Nephron progenitor cell (in vitro differentiated cells): ENCODE results near the gene MSLN.

ENCODE experiments used
- DNase-seq: peaks from one replicate; pipeline ENCODE4 v3.0.0; 2021
- H3K27ac Mint-ChIP-seq: 2 replicates; pipeline ENCODE4 v1.8.0; 2021; ENCODE audit warnings: mild to moderate bottlenecking, moderate library complexity, mixed read lengths
- H3K27me3 Mint-ChIP-seq: 2 replicates; pipeline ENCODE4 v1.8.0; 2021; ENCODE audit warnings: mild to moderate bottlenecking, low read depth, mixed read lengths; ENCODE audit not compliant: poor library complexity
- H3K36me3 Mint-ChIP-seq: 2 replicates; pipeline ENCODE4 v1.8.0; 2021; ENCODE audit warnings: low read depth, mixed read lengths
- H3K4me1 Mint-ChIP-seq: 2 replicates; pipeline ENCODE4 v1.8.0; 2021; ENCODE audit warnings: mixed read lengths
- H3K4me3 Mint-ChIP-seq: 2 replicates; pipeline ENCODE4 v1.8.0; 2021; ENCODE audit warnings: mild to moderate bottlenecking, moderate library complexity, mixed read lengths
- H3K9me3 Mint-ChIP-seq: 2 replicates; pipeline ENCODE4 v1.8.0; 2021; ENCODE audit warnings: mild to moderate bottlenecking, moderate library complexity, mixed read lengths
- CTCF ChIP-seq: fragments of 200-600 bp; sonication (generic); IDR thresholded peaks from 2 replicates; pipeline ENCODE4 v1.5.0; 2021; ENCODE audit warnings: antibody characterized with exemption

Gene MSLN

GRCh38 chr16:714558-715476 lies 45.7 kb upstream of the MSLN start, which contains the start of gene METRN:
TSS of gene METRN (plus strand) at chr16:715118. CDS start at chr16:715290, 172 bp downstream.
- Mint-ChIP-seq H3K27me3 (peaks cover 34% of the 10 kb centered on the region), H3K27ac (no peak within 1 kb of the TSS), H3K9me3 (no peaks in the 10 kb centered on the region), H3K4me3 (peak within 1 kb of the TSS; percentile 80), H3K4me1 (peaks cover 30% of the 10 kb centered on the region), H3K36me3 (no peaks in the 10 kb centered on the region)
- DNase-seq, result peak; percentile 99
- TF ChIP-seq CTCF, result no peak

GRCh38 chr16:715477-716199 lies 44.9 kb upstream of the MSLN start:
- H3K27me3 Mint-ChIP-seq, result peaks cover 30% of the 10 kb centered on the region
- H3K9me3 Mint-ChIP-seq, result no peaks in the 10 kb centered on the region
- DNase-seq, result peak; percentile 73
- H3K36me3 Mint-ChIP-seq, result no peaks in the 10 kb centered on the region
- H3K4me3 Mint-ChIP-seq, result peak overlapping the region; percentile 80
- no peak for TF ChIP-seq CTCF
- peaks cover 32% of the 10 kb centered on the region for H3K4me1 Mint-ChIP-seq
- H3K27ac Mint-ChIP-seq, result no peak overlapping the region

- H3K9me3 Mint-ChIP-seq, result no peaks in the 10 kb centered on the region
- H3K4me1 Mint-ChIP-seq, result peaks cover 32% of the 10 kb centered on the region
- peaks cover 28% of the 10 kb centered on the region for H3K27me3 Mint-ChIP-seq
- H3K36me3 Mint-ChIP-seq, result no peaks in the 10 kb centered on the region
- DNase-seq, result peak; percentile 81
- H3K27ac Mint-ChIP-seq, result no peak overlapping the region
- peak overlapping the region; percentile 80 for H3K4me3 Mint-ChIP-seq
- TF ChIP-seq CTCF, result no peak
These were observed 44.4 kb upstream of the MSLN start for GRCh38 chr16:716200-716568.

- Mint-ChIP-seq H3K27ac (no peak overlapping the region), H3K36me3 (no peaks in the 10 kb centered on the region), H3K9me3 (no peaks in the 10 kb centered on the region), H3K4me3 (peak overlapping the region; percentile 80), H3K4me1 (peaks cover 32% of the 10 kb centered on the region), H3K27me3 (peaks cover 21% of the 10 kb centered on the region)
- DNase-seq, result no peak
- no peak for TF ChIP-seq CTCF
These were observed 43.7 kb upstream of the MSLN start for GRCh38 chr16:716768-717325.

- H3K27me3 Mint-ChIP-seq, result peaks cover 15% of the 10 kb centered on the region
- no peak for TF ChIP-seq CTCF
- H3K9me3 Mint-ChIP-seq, result no peaks in the 10 kb centered on the region
- peaks cover 30% of the 10 kb centered on the region for H3K4me1 Mint-ChIP-seq
- DNase-seq, result no peak
- H3K36me3 Mint-ChIP-seq, result no peaks in the 10 kb centered on the region
- H3K4me3 Mint-ChIP-seq, result no peak overlapping the region
- H3K27ac Mint-ChIP-seq, result no peak overlapping the region
These were observed 42.9 kb upstream of the MSLN start for GRCh38 chr16:717450-718245.
